NOMO-1 treated with DMSO at 0.1 percent for 48 hours (cell line): ENCODE measurements around the gene THOC1.

ENCODE experiments used
- DNase-seq: peaks from one replicate; lab custom pipeline; 2025; ENCODE audit not compliant: unreplicated experiment; lab: John Stamatoyannopoulos, UW

THOC1 gene

DNA sequence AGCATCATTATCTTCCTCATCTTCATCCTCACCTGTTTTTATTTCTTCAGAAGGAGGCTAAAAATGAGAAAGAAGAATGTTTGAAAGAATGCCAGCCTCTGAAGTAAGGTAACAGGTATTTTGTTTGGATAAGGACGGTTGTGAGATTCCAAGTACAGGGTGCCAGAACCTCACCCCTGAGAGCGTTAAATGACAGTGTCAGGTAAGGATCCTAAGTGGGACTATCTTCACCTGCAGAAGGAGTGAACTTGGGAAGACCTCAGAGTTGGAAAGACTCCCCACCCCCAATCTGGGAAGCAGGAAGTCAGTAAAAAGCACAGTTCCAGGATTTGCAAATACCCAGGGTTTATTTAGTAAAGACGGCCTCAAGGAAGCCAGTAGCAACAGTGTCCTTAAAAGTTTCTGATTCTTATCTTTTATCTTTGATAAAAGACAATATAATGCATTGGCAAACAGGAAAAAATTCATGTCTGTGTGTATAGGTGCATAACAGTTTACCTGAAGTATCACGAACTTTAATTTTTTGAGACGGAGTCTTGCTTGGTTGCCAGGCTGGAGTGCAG is 52.3 kb downstream of the THOC1 start:
- no peak for DNase-seq

DNA sequence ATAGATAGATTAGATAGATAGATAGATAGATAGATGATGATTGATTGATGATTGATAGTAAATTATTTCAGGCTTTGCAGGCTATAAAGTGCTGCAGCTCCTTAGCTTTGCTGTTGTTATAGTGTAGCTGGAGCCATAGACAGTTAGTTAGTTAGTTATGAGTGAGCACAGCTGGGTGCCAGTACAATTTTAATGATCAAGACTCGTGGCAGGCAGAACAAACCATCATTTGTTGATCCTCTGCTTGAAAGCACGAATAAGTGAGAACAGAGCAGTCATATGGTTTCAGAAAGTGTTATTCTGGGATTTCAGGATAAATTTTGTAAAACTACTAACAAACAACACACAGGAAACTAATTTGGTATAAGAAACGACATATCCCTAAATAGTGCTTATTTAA is 53.9 kb downstream of the THOC1 start:
- DNase-seq = no peak

DNA sequence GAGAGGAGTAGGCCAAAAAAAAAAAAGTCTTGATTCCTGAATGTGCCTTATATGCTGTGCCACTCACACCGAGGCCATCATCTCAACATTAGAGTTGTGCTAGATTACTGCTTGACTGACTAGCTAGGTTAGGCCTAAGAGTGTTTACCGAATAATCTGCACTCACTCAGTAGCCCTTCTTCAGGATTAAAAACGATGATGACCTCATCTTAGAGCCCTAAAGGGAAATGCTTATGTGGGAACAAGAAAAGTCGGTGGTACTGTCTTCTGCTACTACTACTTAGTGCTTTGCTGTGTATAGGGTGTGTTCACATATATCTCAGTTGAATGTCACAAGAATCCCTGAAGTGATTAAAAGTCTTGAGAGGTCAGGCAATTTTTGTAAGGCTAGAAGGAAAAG is 54.3 kb downstream of the THOC1 start:
- no peak for DNase-seq

DNA sequence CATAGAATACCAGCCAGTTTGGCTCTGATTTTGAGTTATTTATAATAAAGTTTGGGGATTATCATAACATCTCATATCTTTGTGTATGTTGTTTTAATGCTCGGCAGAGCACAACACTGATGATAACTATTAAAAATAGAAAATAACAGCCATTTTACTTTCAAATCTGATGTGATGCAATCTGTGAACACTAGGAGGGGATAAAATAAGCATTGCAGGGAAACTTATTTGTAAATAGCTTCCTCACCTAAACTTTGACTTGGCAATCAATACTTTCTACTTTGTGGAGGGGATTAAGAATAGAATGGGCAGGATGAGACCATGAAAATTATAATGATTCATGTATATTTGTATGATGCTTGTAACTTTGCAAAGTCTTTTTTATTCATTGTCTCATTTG is 55.1 kb downstream of the THOC1 start:
- no peak for DNase-seq

DNA sequence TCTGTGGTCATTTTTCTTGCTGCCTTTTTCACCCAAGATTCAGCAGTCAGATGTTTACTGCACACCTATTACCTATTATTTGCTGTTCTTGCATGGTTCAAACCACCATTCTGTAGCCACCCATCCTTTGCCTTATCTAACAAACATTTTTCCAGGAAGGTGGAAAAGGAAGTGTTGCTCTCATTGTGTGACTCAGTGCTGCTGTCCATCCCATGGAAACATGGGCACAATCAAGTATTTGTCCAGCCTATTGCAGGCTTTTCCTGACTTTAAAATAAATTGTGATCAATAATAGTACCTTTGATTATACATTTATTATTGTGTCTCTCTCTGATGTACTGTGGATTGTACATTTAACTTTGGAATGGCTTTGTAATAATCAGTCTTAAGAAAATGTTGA is 56.3 kb downstream of the THOC1 start:
- DNase-seq = no peak

DNA sequence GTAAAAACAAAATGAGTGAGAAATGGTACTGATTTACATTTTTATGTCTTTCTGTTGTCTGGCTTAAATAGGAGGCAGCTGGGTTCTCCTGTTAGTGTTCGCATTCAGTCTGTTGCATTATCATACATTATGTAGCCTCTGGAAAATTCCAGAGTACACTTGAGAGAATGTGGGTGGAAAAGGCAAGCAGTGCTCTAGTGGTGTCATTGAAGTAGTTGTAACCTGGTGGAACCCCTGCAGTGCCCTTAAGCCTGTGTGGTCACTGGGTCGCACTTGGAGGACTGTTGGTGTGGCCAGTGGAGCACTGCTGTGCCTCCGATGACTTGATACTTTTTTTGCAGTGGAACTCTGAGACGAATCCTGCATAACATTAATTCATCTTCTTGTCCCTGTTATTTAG is 57.1 kb downstream of the THOC1 start:
- DNase-seq = no peak

DNA sequence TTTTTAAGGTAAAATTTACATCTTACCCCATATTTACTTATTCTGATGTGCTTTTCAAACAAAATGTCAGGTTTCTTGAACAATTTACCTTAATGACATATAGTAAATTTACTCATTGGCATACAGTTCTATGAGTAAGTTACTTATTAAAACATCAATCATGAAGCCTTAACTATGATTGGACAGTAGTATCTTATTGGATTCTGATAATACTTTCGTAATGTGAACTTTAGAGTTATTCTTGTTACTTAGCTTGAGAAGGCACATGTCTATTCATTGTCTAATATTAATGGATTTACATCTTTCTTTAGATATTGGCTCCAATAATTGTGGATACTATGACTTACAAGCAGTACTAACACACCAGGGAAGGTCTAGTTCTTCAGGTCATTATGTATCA is 57.8 kb downstream of the THOC1 start:
- no peak for DNase-seq

DNA sequence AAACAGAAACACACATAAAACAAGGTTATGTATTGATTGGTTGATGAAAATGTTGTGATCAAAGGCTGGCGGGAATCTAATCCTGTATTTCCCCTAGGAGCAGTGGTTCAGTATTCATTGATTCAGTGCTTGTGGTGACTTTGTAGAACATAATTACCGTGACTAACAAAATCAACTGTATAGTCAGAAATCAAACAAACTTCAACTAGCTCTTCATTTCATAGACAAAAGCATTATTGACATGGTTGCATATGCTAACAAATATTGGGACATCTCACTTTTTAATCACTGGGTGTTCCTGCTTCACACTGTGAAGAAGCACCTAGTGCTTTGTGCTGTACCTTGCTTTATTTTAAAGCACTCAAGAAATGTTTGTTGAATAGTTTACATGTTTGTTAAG is 68.1 kb downstream of the THOC1 start:
- DNase-seq = no peak

DNA sequence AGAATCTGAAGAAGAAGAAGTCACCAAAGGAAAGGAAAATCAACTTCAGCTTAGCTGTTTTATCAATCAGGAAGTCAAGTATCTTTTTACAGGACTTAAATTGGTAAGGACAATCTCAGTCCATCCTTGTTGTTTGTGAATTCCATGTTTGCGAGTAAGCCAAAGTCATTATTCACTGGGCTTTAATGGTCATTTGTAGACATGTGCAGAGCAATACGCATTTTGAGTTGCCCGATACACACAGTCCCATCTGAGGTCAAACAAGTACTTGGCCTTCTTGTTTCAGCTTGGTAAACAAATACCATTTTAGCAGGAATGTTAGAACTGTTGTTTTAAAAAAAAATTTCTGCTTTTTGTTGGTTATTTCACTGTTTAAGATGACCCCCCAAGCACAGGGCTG is 68.6 kb downstream of the THOC1 start:
- no peak for DNase-seq

DNA sequence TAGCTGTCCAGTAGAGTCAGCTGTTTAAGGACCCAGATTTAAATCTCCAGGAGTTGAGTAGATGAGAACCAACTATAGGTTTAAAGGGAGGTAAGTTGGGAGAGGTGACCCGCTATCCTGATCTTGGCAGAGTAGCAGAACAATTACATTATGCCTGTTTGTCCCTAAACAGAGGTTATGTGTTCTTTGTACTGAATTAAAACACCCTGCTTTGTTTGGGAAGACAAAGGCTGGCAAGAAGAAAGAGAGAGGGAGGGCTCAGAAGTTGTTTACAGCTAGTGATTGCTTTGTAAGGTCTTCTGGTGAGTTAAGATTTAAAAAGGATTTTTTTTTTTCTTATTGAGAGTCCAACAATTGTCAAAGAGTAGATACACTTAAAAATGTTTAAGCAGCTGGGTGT is 72.2 kb downstream of the THOC1 start:
- no peak for DNase-seq

DNA sequence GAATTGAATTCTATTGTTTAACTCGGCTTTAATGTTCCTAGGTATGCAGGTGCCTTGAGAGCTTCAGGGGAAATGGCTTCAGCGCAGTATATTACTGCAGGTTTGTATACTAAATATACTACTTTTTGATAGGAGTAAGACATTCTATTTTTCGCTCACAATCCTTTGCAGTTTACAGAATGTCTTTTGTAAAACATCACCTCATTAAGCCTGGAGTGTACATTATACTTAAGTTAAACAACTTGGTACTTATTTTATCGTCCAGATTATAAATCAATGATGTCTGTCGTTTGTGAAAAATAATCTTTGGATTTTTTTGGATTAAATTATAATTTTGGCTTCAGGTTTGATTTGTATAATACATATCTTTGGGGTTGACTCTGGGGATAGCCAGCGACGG is 75.0 kb downstream of the THOC1 start:
- no peak for DNase-seq

DNA sequence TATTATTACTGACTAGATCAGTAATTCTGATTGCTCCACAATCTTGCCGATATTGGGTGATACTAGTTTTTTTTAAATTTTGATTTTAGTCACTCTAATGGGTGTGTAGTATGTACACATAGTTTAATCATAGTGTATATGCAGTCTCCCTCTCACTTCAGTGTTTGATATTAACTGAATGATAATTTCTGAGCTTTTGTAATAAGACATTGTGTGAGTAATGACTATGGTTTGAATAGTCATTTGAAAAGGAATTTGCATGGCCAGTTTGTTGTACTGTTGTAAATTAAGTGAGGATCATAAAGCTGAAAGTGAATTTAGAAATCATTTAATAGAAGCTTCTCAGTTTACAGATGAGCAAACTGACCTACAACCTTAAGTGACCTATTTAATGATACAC is 76.1 kb downstream of the THOC1 start:
- no peak for DNase-seq

DNA sequence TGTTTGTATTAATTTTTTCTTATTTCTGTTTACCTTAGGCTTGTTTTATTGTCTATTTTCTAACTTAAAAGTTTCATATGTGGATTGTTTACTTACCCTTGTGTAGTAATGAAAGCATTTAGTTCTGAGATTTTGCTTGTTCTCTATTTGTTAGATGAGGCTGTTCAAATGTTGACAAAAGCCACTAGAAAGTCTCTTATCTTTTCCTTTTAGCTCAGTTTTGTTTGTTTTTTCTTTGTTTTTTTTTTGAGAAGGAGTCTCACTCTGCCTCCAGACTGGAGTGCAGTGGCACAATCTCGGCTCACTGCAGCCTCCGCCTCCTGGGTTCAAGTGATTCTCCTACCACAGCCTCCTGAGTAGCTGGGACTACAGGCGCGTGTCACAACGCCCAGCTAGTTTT is 78.6 kb downstream of the THOC1 start:
- DNase-seq = no peak

DNA sequence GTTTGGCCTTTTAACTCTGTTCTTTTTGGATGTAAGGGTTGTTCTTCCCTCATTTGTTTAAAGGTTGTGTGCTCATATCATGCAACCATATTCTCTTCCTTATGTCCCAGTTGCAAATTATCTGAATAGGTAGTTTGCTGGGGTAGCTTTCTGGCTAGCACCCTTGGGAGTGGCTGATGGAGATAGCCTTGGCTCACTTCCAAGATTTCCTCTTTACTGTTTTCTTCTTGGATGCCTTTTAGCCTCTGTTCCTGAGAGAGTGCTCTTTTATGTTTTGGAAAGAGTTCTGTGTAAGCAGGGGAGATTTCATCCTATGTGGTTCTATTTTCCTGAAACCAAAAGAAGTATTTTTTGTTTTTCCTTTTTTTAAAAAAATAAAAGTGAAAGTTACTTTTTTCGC is 84.1 kb downstream of the THOC1 start:
- no peak for DNase-seq

DNA sequence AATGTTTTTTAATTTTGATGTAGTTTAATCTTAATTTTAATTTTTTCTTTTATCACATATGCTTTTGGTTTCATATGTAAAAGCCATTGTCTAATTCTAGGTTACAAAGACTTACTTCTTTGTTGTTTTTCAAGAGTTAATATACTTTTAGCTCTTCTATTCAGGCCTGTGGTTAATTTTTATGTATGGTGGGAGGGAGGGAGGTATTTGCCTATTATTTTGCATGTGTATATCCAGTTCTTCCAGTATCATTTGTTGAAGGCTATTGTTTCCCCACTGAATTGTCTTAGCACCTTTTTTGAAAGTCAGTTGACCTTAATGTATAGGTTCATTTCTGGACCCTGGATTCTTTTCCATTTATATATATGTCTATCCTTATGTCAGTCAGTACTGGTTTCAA is 86.1 kb downstream of the THOC1 start:
- no peak for DNase-seq

DNA sequence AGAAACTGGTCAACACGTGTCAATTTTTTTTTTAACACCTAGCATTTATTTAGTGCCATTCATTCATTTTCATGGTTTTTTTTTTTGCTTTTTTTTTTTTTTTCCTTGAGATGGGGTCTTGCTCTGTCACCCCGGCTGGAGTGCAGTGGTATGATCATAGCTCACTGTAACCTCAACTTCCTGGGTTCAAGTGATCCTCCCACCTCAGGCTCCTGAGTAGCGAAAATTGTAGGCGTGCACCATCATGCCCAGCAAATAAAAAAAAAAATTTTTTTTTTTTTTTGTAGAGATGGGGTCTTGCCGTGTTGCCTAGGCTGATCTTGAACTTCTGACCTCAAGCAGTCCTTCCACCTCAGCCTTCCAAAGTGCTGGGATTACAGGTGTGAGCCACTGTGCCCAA is 88.3 kb downstream of the THOC1 start:
- DNase-seq = no peak

DNA sequence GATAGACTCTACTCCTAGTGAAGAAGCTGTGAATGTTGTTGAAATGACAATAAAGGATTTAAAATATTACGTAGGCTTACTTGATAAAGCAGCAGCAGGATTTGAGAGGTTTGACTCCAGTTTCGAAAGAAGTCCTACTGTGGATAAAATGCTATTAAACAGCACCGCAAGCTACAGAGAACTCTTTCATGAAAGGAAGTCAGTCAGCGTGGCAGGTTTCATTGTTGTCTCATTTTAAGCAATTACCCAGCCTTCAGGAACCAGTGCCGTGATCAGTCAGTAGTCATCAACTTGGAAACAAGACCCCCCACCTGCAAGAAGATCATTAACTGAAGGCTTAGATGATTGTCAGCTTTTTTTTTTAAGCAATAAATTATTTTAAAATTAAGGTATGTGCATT is 95.5 kb downstream of the THOC1 start:
- no peak for DNase-seq
